H1 (cell line): ENCODE data around the gene SIGLEC14.

Experiments used
- JUN ChIP-seq: IDR thresholded peaks from 2 replicates; pipeline ENCODE4 v1.6.1; 2011; ENCODE audit warnings: low read depth, mild to moderate bottlenecking, improper control_type of control experiment, low read length
- TF ChIP-seq, protein P1 (sequence below), 3 experiments: IDR thresholded peaks; 1 replicate in 2 of 3; 2 replicates in 1 of 3; pipeline versions ENCODE4 v1.5.1 to v1.6.1; 2011; ENCODE audit warnings: low read length in 3 of 3, mild to moderate bottlenecking in 3 of 3, inconsistent platforms in 2 of 3, low read depth in 1 of 3, moderate library complexity in 1 of 3; ENCODE audit not compliant: insufficient read depth in 1 of 3; ENCODE audit errors: control extremely low read depth in 1 of 3

DNA sequence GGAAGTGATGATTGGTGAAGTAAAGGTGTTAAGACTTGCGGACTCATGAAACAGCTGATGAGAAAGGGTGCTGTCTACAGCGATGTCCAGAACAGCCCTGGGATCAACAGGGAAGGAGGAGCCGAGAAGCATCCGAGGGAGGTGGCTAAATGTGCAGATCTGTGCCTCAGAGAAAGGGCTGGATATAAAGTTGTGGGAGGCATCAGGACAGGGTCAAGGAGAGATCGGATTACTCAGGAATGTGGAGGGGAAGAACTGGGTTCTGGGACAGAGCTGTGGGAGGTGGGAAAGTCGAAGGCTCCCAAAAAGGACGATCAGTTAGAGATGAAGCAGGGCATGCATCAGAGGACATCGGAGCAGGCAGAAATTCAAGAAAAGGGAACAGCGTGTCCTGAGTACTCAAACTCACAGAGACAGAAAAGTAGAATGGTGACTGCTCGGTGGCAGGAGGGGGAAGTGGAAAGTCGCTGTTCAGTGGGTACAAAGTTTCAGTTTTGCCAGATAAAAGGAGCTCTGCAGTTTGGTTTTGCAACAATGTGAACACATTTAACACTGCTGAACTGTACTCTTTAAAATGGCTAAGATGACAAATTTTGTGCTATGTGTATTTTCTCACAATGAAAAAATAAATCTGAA is 1.9 kb downstream of the SIGLEC14 start:
- TF ChIP-seq, protein P1, sequence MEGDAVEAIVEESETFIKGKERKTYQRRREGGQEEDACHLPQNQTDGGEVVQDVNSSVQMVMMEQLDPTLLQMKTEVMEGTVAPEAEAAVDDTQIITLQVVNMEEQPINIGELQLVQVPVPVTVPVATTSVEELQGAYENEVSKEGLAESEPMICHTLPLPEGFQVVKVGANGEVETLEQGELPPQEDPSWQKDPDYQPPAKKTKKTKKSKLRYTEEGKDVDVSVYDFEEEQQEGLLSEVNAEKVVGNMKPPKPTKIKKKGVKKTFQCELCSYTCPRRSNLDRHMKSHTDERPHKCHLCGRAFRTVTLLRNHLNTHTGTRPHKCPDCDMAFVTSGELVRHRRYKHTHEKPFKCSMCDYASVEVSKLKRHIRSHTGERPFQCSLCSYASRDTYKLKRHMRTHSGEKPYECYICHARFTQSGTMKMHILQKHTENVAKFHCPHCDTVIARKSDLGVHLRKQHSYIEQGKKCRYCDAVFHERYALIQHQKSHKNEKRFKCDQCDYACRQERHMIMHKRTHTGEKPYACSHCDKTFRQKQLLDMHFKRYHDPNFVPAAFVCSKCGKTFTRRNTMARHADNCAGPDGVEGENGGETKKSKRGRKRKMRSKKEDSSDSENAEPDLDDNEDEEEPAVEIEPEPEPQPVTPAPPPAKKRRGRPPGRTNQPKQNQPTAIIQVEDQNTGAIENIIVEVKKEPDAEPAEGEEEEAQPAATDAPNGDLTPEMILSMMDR (IDR thresholded peaks at IDR 0.05; ENCODE audit: control extremely low read depth in 1 of 3, insufficient read depth in 1 of 3, low read depth in 1 of 3, low read length in 3 of 3), result no peak
- TF ChIP-seq JUN, result no peak
